Endothelial cell of umbilical vein (primary cell): ENCODE data around the gene SYNDIG1.

Experiments
- EZH2 ChIP-seq: IDR thresholded peaks from 2 replicates; pipeline ENCODE4 v1.6.1; 2012; ENCODE audit warnings: borderline replicate concordance, low read depth, mild to moderate bottlenecking, moderate library complexity, low read length, inconsistent platforms; ENCODE audit not compliant: severe bottlenecking
- FOS ChIP-seq: IDR thresholded peaks from 2 replicates; pipeline ENCODE4 v1.6.1; 2011; ENCODE audit warnings: mild to moderate bottlenecking, low read length, moderate library complexity, borderline replicate concordance; ENCODE audit not compliant: insufficient read depth
- GATA2 ChIP-seq: IDR thresholded peaks from 2 replicates; pipeline ENCODE4 v1.7.0; 2011; ENCODE audit warnings: low read depth, mild to moderate bottlenecking, moderate library complexity, mixed read lengths, low read length; ENCODE audit not compliant: insufficient read length, insufficient read depth
- JUN ChIP-seq: IDR thresholded peaks from 2 replicates; pipeline ENCODE4 v1.6.1; 2011; ENCODE audit warnings: borderline replicate concordance, low read depth; ENCODE audit not compliant: insufficient read length, insufficient read depth
- MYC ChIP-seq: IDR thresholded peaks from one replicate; pipeline ENCODE4 v1.6.1; 2011; ENCODE audit warnings: mild to moderate bottlenecking, low read depth, low read length
- POLR2A ChIP-seq: IDR thresholded peaks from 2 replicates; pipeline ENCODE4 v1.6.1; 2012; ENCODE audit warnings: low read depth, mild to moderate bottlenecking, control low read depth, low read length
- POLR2AphosphoS5 ChIP-seq: IDR thresholded peaks from 2 replicates; pipeline ENCODE4 v1.6.1; 2012; ENCODE audit warnings: low read depth, mild to moderate bottlenecking, control low read depth, low read length, moderate library complexity; ENCODE audit not compliant: insufficient read depth
- TF ChIP-seq, protein P1 (sequence below): IDR thresholded peaks from 2 replicates; pipeline ENCODE4 v1.6.1; 2011; ENCODE audit not compliant: insufficient read depth, insufficient read length
- TF ChIP-seq, protein P2 (sequence below), 2 donors: IDR thresholded peaks; 1 replicate in 1 of 2; 2 replicates in 1 of 2; pipeline ENCODE4 v1.5.1; 2011; ENCODE audit warnings: low read length in 2 of 2, mild to moderate bottlenecking in 2 of 2, moderate library complexity in 2 of 2, control low read depth in 1 of 2, inconsistent platforms in 1 of 2, low read depth in 1 of 2; ENCODE audit not compliant: insufficient read depth in 1 of 2; ENCODE audit errors: extremely low read depth in 1 of 2

DNA sequence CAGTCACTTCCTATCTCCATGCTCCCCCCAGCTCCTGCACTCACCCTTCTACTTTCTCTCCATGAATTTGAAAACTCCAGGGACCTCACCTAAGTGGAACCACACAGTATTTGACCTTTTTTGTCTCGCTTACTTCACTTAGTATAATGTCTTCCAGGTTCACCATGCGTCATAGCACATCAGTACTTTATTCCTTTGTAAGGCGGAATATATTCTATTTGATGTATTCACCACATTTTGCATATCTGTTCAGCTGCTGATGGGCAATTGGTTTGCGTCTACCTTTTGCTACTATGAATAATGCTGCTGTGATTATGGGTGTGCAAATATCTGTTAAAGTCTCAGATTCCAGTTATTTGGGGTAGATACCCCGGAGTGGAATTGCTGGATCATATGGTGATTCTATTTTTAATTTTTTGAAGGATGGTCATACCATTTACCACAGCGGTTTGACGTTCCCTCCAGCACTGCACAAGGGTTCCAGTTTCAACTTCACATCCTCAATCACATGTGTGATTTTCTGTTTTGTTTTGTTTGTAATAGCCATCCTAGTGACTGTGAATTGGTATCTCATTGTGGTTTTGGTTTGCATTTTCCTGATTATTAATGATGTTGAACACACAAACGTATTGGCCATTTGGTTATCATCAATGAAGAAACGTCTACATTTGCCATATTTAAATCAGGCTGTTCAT, 20.3 kb upstream of the SYNDIG1 start:
- TF ChIP-seq, protein P1, sequence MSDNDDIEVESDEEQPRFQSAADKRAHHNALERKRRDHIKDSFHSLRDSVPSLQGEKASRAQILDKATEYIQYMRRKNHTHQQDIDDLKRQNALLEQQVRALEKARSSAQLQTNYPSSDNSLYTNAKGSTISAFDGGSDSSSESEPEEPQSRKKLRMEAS = no peak
- TF ChIP-seq, protein P2, sequence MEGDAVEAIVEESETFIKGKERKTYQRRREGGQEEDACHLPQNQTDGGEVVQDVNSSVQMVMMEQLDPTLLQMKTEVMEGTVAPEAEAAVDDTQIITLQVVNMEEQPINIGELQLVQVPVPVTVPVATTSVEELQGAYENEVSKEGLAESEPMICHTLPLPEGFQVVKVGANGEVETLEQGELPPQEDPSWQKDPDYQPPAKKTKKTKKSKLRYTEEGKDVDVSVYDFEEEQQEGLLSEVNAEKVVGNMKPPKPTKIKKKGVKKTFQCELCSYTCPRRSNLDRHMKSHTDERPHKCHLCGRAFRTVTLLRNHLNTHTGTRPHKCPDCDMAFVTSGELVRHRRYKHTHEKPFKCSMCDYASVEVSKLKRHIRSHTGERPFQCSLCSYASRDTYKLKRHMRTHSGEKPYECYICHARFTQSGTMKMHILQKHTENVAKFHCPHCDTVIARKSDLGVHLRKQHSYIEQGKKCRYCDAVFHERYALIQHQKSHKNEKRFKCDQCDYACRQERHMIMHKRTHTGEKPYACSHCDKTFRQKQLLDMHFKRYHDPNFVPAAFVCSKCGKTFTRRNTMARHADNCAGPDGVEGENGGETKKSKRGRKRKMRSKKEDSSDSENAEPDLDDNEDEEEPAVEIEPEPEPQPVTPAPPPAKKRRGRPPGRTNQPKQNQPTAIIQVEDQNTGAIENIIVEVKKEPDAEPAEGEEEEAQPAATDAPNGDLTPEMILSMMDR (IDR thresholded peaks at IDR 0.05; ENCODE audit: extremely low read depth in 1 of 2, insufficient read depth in 1 of 2, low read depth in 1 of 2, low read length in 2 of 2) = no peak
- TF ChIP-seq EZH2 = no peak
- no peak for TF ChIP-seq POLR2A
- no peak for TF ChIP-seq JUN
- no peak for TF ChIP-seq POLR2AphosphoS5
- TF ChIP-seq MYC = no peak
- TF ChIP-seq GATA2 = no peak
- no peak for TF ChIP-seq FOS
